Sigmoid colon (tissue), 4 donors: Measurements from ENCODE around the gene CDC42BPA.

Experiments used
- EP300 ChIP-seq, 4 donors: sonication (generic); formaldehyde crosslinking; IDR thresholded peaks; one replicate each; pipeline ENCODE4 v1.6.1; 2017; ENCODE audit warnings: antibody characterized with exemption in 4 of 4
- POLR2AphosphoS5 ChIP-seq, 4 donors: sonication (generic); formaldehyde crosslinking; IDR thresholded peaks; one replicate each; pipeline ENCODE4 v1.6.1; 2017; ENCODE audit warnings: antibody characterized with exemption in 4 of 4
- TF ChIP-seq, protein P1 (sequence below), 4 experiments: fragments of 450-650 bp in 3 of 4; fragments of 200-600 bp in 1 of 4; IDR thresholded peaks; one replicate each; pipeline ENCODE4 v1.5.1; 2016 to 2019; ENCODE audit warnings: antibody characterized with exemption in 4 of 4, mild to moderate bottlenecking in 3 of 4, moderate library complexity in 2 of 4

DNA sequence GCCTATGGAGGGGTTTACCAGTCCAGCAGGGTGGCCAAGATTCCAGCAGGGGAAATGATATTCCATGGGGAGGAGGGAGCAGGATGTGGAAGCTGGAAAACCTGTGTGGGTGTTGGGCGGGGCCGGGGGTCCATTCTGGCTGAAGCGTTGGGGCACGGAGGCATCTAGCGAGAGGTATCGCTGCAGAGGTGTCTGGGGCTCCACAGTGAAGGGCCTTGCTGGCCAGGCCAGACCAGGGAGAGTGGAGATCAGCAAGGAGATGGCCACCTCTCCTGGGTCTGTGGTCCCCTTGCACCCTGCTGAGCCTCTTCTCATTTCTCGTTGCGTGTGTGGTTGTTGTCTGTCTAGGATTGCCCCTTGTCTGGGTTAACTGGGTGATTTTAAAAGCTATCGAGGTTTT is 372.0 kb downstream of the CDC42BPA start:
- TF ChIP-seq, protein P1, sequence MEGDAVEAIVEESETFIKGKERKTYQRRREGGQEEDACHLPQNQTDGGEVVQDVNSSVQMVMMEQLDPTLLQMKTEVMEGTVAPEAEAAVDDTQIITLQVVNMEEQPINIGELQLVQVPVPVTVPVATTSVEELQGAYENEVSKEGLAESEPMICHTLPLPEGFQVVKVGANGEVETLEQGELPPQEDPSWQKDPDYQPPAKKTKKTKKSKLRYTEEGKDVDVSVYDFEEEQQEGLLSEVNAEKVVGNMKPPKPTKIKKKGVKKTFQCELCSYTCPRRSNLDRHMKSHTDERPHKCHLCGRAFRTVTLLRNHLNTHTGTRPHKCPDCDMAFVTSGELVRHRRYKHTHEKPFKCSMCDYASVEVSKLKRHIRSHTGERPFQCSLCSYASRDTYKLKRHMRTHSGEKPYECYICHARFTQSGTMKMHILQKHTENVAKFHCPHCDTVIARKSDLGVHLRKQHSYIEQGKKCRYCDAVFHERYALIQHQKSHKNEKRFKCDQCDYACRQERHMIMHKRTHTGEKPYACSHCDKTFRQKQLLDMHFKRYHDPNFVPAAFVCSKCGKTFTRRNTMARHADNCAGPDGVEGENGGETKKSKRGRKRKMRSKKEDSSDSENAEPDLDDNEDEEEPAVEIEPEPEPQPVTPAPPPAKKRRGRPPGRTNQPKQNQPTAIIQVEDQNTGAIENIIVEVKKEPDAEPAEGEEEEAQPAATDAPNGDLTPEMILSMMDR (IDR thresholded peaks at IDR 0.05), result no peak
- TF ChIP-seq EP300 (IDR thresholded peaks at IDR 0.05) (no peak), POLR2AphosphoS5 (IDR thresholded peaks at IDR 0.05) (no peak)
